Measurements from ENCODE around the gene SDS.

SDS gene

GRCh38 chr12:113425960-113426453, 22.3 kb upstream of the SDS start:
- peak; percentile 38 for DNase-seq (ENCODE audit: low read depth, low spot score)

- peak; percentile 20 for DNase-seq (ENCODE audit: low read depth, low spot score)
These were observed 21.5 kb upstream of the SDS start for GRCh38 chr12:113424915-113425823.

GRCh38 chr12:113424456-113424855, 20.8 kb upstream of the SDS start:
- no peak for DNase-seq (ENCODE audit: low read depth, low spot score)

GRCh38 chr12:113422886-113423669, 19.4 kb upstream of the SDS start:
- no peak for DNase-seq (ENCODE audit: low read depth, low spot score)

GRCh38 chr12:113422030-113422885, 18.6 kb upstream of the SDS start, which contains the start of gene SDSL:
Gene SDSL, plus strand, starts transcription at chr12:113422380. Its CDS starts 5,603 bp downstream, at chr12:113427983.
- peak; percentile 42 for DNase-seq (ENCODE audit: low read depth, low spot score)

GRCh38 chr12:113420996-113421595, 17.4 kb upstream of the SDS start:
- DNase-seq (ENCODE audit: low read depth, low spot score) = no peak

- DNase-seq (ENCODE audit: low read depth, low spot score) = no peak
These were observed 14.7 kb upstream of the SDS start for GRCh38 chr12:113418213-113418879.

- no peak for DNase-seq (ENCODE audit: low read depth, low spot score)
These were observed 12.5 kb upstream of the SDS start for GRCh38 chr12:113416091-113416754.

GRCh38 chr12:113414519-113415038, 10.9 kb upstream of the SDS start:
- no peak for DNase-seq (ENCODE audit: low read depth, low spot score)

- no peak for DNase-seq (ENCODE audit: low read depth, low spot score)
These were observed 9.8 kb upstream of the SDS start for GRCh38 chr12:113413488-113413939.

- DNase-seq (ENCODE audit: low read depth, low spot score) = no peak
These were observed 5.9 kb upstream of the SDS start for GRCh38 chr12:113409462-113410124.

GRCh38 chr12:113408756-113409298, 5.1 kb upstream of the SDS start:
- DNase-seq (ENCODE audit: low read depth, low spot score) = no peak

GRCh38 chr12:113407931-113408600, 4.4 kb upstream of the SDS start:
- DNase-seq (ENCODE audit: low read depth, low spot score) = no peak

GRCh38 chr12:113405694-113406093, 2.0 kb upstream of the SDS start:
- DNase-seq (ENCODE audit: low read depth, low spot score) = no peak

- no peak for DNase-seq (ENCODE audit: low read depth, low spot score)
These were observed 964 bp downstream of the SDS start for GRCh38 chr12:113402586-113403260.

GRCh38 chr12:113401066-113402000, 2.4 kb downstream of the SDS start:
- no peak for DNase-seq (ENCODE audit: low read depth, low spot score)
